SK-N-SH treated with all-trans-retinoic acid at 6 μM for 48 hours (cell line): ENCODE measurements around the gene PRPSAP2.

Source experiments
- CREB5 ChIP-seq: fragments of 250-450 bp; sonication (Bioruptor Pico); IDR thresholded peaks from 2 replicates; pipeline ENCODE4 v1.5.1; 2020; ENCODE audit warnings: low read depth, mild to moderate bottlenecking, moderate library complexity
- CSRNP3 ChIP-seq: fragments of 250-450 bp; sonication (Bioruptor Pico); IDR thresholded peaks from 2 replicates; pipeline ENCODE4 v1.5.1; 2021; ENCODE audit warnings: mild to moderate bottlenecking, moderate library complexity
- PATZ1 ChIP-seq: fragments of 250-450 bp; sonication (Bioruptor Pico); IDR thresholded peaks from 2 replicates; pipeline ENCODE4 v1.8.0; 2020; ENCODE audit warnings: mild to moderate bottlenecking, moderate library complexity, borderline replicate concordance
- POU6F1 ChIP-seq: fragments of 250-450 bp; sonication (Bioruptor Pico); IDR thresholded peaks from 2 replicates; pipeline ENCODE4 v1.8.0; 2021; ENCODE audit warnings: low read depth, mild to moderate bottlenecking, moderate library complexity, borderline replicate concordance
- RARB ChIP-seq: fragments of 250-450 bp; sonication (Bioruptor Pico); IDR thresholded peaks from 2 replicates; pipeline ENCODE4 v1.8.0; 2021; ENCODE audit warnings: mild to moderate bottlenecking, moderate library complexity
- ZFP30 ChIP-seq: fragments of 450-650 bp; formaldehyde crosslinking; IDR thresholded peaks from 2 replicates; pipeline ENCODE4 v1.5.0; 2022; ENCODE audit warnings: mild to moderate bottlenecking, moderate library complexity
- ZNF70 ChIP-seq: fragments of 450-650 bp; formaldehyde crosslinking; IDR thresholded peaks from 2 replicates; pipeline ENCODE4 v1.5.0; 2020; ENCODE audit warnings: mild to moderate bottlenecking, moderate library complexity

GRCh38 chr17:18949566-18949965 is 91.6 kb downstream of the PRPSAP2 start:
- TF ChIP-seq PATZ1 (CRISPR knock-in tag): no peak
- TF ChIP-seq ZNF70 (CRISPR knock-in tag): no peak
- no peak for TF ChIP-seq POU6F1 (CRISPR knock-in tag)
- TF ChIP-seq CSRNP3 (CRISPR knock-in tag): no peak
- TF ChIP-seq ZFP30 (CRISPR knock-in tag): no peak
- TF ChIP-seq CREB5 (CRISPR knock-in tag): no peak
- no peak for TF ChIP-seq RARB
